ENCODE results near the gene EHD4. TPM values are rescaled to one million over a fixed set of nuclear protein-coding genes. Genes with fewer than 3 reads are reported as not detected.

Gene EHD4
- total RNA-seq, 2 donors from 2014 or later = 30.3 to 40.0 TPM

DNA sequence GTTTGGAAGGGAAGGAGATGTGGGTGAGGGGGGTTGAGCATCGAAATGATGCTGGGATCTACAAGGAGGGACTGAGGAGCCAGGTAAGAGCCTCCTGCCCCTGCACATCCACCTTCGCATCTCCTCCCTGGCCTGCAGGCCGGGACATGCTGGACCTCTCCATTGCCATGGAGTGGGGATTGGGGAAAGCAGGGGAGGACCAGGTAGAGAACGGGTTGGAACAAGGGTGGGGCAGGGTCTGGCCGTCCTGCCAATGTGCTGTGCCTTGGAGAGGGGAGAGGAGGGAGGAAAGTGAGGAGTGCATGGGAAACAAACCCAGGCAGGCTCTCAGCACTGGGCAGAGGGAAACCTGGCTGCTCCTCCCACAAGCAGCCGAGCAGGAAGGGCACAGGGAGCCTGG lies 123.2 kb downstream of the EHD4 start:
- H3K4me3 ChIP-seq = no peak overlapping the region
- peaks cover 7% of the 10 kb centered on the region for H3K36me3 ChIP-seq
- no peak for TF ChIP-seq CTCF (IDR thresholded peaks at IDR 0.05)
- H3K27me3 ChIP-seq = no peaks in the 10 kb centered on the region
- DNase-seq = no peak
- intact Hi-C loops (cut with DNase I) = no loop called here
- H3K27ac ChIP-seq = no peak overlapping the region
- no peak overlapping the region for H3K9ac ChIP-seq (ENCODE audit: low read depth in 2 of 2, low read length in 2 of 2)
- no peaks in the 10 kb centered on the region for H3K9me3 ChIP-seq
- no peaks in the 10 kb centered on the region for H3K4me1 ChIP-seq

GRCh38 chr15:41848631-41849030 lies 123.7 kb downstream of the EHD4 start:
- no peak for TF ChIP-seq CTCF (IDR thresholded peaks at IDR 0.05)
- Histone ChIP-seq H3K4me1 (no peaks in the 10 kb centered on the region), H3K36me3 (peaks cover 7% of the 10 kb centered on the region), H3K9ac (ENCODE audit: low read depth in 2 of 2, low read length in 2 of 2) (no peak overlapping the region), H3K4me3 (no peak overlapping the region), H3K27ac (no peak overlapping the region), H3K9me3 (no peaks in the 10 kb centered on the region), H3K27me3 (no peaks in the 10 kb centered on the region)
- intact Hi-C loops (cut with DNase I) = no loop called here
- DNase-seq = no peak

DNA sequence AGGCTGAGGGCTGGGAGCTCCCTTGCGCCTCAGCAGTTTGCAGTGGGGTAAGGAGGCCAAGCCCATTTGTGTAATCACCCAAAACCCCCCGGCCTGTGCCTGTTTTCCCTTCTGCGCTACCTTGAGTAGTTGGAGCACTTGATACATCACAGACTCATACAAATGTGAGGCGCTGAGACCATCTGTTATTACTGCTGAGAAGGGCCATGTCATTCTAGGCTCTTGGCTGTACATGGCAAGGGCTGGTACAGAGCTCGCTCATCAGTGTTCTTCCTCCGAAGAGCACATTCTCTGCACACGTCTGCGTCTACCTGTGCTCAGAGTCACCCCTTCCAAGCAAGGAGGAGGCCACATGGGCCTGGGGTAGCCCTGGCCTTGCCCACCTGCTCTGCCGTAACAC lies 124.4 kb downstream of the EHD4 start:
- no peaks in the 10 kb centered on the region for H3K9me3 ChIP-seq
- intact Hi-C loops (cut with DNase I) = no loop called here
- H3K4me1 ChIP-seq = no peaks in the 10 kb centered on the region
- no peak for TF ChIP-seq CTCF (IDR thresholded peaks at IDR 0.05)
- H3K9ac ChIP-seq (ENCODE audit: low read depth in 2 of 2, low read length in 2 of 2) = no peak overlapping the region
- H3K27me3 ChIP-seq = no peaks in the 10 kb centered on the region
- H3K27ac ChIP-seq = no peak overlapping the region
- DNase-seq = no peak
- H3K4me3 ChIP-seq = no peak overlapping the region
- H3K36me3 ChIP-seq = peaks cover 7% of the 10 kb centered on the region

- H3K27me3 ChIP-seq = no peaks in the 10 kb centered on the region
- intact Hi-C loops (cut with DNase I) = no loop called here
- TF ChIP-seq CTCF (IDR thresholded peaks at IDR 0.05) = no peak
- no peaks in the 10 kb centered on the region for H3K9me3 ChIP-seq
- DNase-seq = no peak
- no peak overlapping the region for H3K27ac ChIP-seq
- peaks cover 7% of the 10 kb centered on the region for H3K36me3 ChIP-seq
- H3K9ac ChIP-seq (ENCODE audit: low read depth in 2 of 2, low read length in 2 of 2) = no peak overlapping the region
- H3K4me3 ChIP-seq = no peak overlapping the region
- H3K4me1 ChIP-seq = no peaks in the 10 kb centered on the region
Measured at GRCh38 chr15:41847206-41847605, 125.2 kb downstream of the EHD4 start.

Small RNAs within 50 kb of the gene (microRNA-seq; reads per million reads assigned to microRNA genes)
- gene MIR4310 = not detected

Other genes with a start within 250 kb of the EHD4 start
- gene MAPKBP1, start 198.1 kb downstream of the EHD4 start, total RNA-seq = 10 to 100 TPM in 1 of 2 donors, 1 to 10 TPM in 1; 9.0 to 14.6 TPM
- 10 to 100 TPM in 1 of 2 donors, 1 to 10 TPM in 1; 7.8 to 11.8 TPM for gene JMJD7, start 144.5 kb downstream of the EHD4 start, total RNA-seq
- 1 to 10 TPM; 2.2 to 6.2 TPM for gene PLA2G4B, start 133.7 kb downstream of the EHD4 start, total RNA-seq
- 1 to 10 TPM in 1 of 2 donors, under 1 TPM in 1; 0.72 to 2.3 TPM for gene SPTBN5, start 78.5 kb downstream of the EHD4 start, total RNA-seq
- gene PLA2G4E, start 48.5 kb upstream of the EHD4 start, total RNA-seq = under 1 TPM in 1 of 2 donors, not detected in 1; 0.67 TPM
- under 1 TPM; 0.24 to 0.27 TPM for gene PLA2G4D, start 122.0 kb upstream of the EHD4 start, total RNA-seq
- gene PLA2G4F, start 184.1 kb upstream of the EHD4 start, total RNA-seq = 10 to 100 TPM; 27.7 to 30.2 TPM
- gene VPS39, start 235.7 kb upstream of the EHD4 start, total RNA-seq = 10 to 100 TPM; 49.1 to 50.4 TPM